Measurements from ENCODE around the gene SULT6B1.

SULT6B1 gene

DNA sequence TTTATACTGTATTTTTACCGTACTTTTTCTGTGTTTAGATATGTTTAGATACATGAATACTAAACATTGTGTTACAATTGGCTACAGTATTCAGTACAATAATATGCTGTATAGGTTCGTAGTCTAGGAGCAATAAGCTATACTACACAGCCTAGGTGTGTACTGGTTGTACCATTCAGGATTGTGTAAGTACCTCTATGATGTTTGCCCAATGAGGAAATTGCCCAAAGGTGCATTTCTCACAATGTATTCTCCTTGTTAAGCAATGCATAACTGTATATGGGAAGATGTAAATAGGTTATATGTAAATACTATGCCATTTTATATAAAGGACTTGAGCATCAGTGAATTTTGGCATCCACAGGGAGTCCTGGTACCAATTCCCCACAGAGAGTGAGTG, 42.4 kb downstream of the SULT6B1 start:
- no peak for DNase-seq

DNA sequence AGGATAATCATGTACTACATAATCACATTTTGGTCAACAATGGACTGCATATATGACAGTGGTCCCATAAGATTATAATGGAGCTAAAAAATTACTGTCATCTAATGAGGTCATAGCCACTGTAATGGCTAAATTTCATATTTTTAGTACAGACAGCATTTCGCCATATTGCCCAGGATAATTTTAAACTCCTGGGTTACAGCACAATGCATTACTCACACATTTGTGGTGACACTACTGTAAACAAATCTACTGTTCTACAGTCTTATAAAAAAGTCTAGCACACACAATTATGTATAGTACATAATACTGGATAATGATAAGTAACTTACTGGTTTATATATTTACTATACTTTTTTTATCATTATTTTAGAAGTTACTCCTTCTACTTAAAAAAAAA, 44.5 kb downstream of the SULT6B1 start:
- DNase-seq: no peak

GRCh38 chr2:37142546-37142945, 45.9 kb downstream of the SULT6B1 start:
- no peak for DNase-seq

DNA sequence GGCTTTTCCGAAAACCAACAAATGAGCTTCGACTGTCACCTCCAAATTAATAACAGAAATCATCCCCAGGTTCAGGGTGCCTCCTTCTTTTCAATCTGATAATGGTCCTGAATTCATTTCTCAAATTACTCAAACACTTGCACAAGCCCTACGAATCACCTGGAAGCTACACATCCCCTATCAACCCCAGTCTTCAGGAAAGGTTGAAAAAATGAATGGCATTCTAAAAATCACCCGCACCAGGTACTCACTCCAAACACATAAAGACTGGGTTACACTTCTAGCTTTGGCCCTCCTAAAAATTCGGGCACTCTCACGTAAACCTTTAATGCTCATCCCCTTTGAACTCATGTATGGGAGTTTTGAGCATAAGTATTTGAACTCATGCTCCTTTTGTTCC, 55.6 kb downstream of the SULT6B1 start:
- no peak for DNase-seq

GRCh38 chr2:37125416-37125815, 63.1 kb downstream of the SULT6B1 start:
- DNase-seq: no peak

DNA sequence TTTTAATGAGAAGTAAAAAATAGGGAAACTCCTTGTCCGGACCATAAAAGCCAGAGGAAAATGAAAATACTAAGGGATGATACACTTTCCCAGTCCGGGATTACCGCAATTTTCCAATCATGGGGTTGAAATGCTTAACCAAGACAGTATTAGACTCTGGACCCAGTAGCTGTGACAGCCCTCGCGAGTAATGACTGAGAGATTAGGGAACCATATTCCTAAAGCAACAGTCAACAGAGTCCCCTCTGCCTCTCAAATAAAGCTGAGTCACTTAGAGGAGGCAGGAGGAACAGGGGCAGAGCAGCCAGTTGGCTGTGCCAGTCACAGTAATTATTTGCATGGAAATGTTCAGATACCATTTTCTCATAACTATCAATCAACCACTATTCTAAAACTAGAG, 69.3 kb downstream of the SULT6B1 start:
- no peak for DNase-seq

All from NCI-H1048 (cell line).